HCT116 (cell line): ENCODE results near the gene CR1L. TPM values are rescaled to one million over a fixed set of nuclear protein-coding genes. Genes with fewer than 3 reads are reported as not detected.
"Not testable (repeated sequence)": the region's sequence is repeated elsewhere in the genome, so short reads cannot be mapped to it uniquely, and the experiment has no call there.

Experiments
- ATAC-seq: fragments of 200-7000 bp; cut with Tn5 transposase; 2 replicates; pipeline ENCODE4 v1.9.1; 2020; ENCODE audit warnings: mild to moderate bottlenecking, moderate library complexity
- BruUV-seq: library from RNA; stranded (reverse); fragments of 400-500 nt; replicated peaks from 2 replicates; lab custom pipeline; 2021; lab: Mats Ljungman, UMichigan
- CTCF ChIA-PET: fragments of 300-600 bp; sonication (Branson Sonifier 250); formaldehyde crosslinking; loops from one replicate; lab custom pipeline; 2021; ENCODE audit warnings: antibody characterized with exemption; lab: Charles Lee
- POLR2A ChIA-PET: fragments of 300-600, 350-600 bp; sonication (Branson Sonifier 250); formaldehyde crosslinking; loops from one replicate; lab custom pipeline; 2021; ENCODE audit warnings: antibody characterized with exemption; lab: Charles Lee
- RAD21 ChIA-PET, 2 experiments: fragments of 300-600 bp; sonication (Branson Sonifier 250); formaldehyde crosslinking; loops; one replicate each; lab custom pipeline; 2023; ENCODE audit warnings: low total read pairs in 2 of 2; ENCODE audit not compliant: uncharacterized antibody in 2 of 2, unreplicated experiment in 2 of 2, low non-redundant PET in 1 of 2; lab: Charles Lee
- DNase-seq: peaks from one replicate; pipeline ENCODE4 v3.0.0-alpha.2; 2010; ENCODE audit warnings: low read depth, low spot score
- H2AFZ ChIP-seq: fragments of 200-600 bp; shearing (Covaris generic), sonication (generic); 2 replicates; pipeline ENCODE4 v1.6.1; 2017; ENCODE audit warnings: low read depth, mixed run types, mixed read lengths, antibody characterized with exemption, low read length; ENCODE audit not compliant: poor library complexity, severe bottlenecking
- H3K27ac ChIP-seq: 2 replicates; pipeline ENCODE4 v1.5.1; 2012; ENCODE audit warnings: low read depth, low read length
- H3K27me3 ChIP-seq: fragments of 200-600 bp; sonication (generic); 2 replicates; pipeline ENCODE4 v1.6.1; 2016; ENCODE audit warnings: mixed run types, low read length, mixed read lengths; ENCODE audit not compliant: insufficient read depth
- H3K36me3 ChIP-seq, 2 experiments: fragments of 200-500 bp in 1 of 2; fragments of 200-600 bp in 1 of 2; sonication (Bioruptor generic) in 1 of 2; sonication (generic) in 1 of 2; 2 replicates each; pipeline versions ENCODE4 v1.5.1 to v1.6.1; 2014 to 2016; ENCODE audit warnings: low read length in 2 of 2, inconsistent platforms in 1 of 2, mixed read lengths in 1 of 2, mixed run types in 1 of 2; ENCODE audit not compliant: insufficient read depth in 2 of 2, control insufficient read depth in 1 of 2
- H3K4me1 ChIP-seq, 2 experiments: fragments of 200-600 bp in 1 of 2; sonication (generic) in 1 of 2; 2 replicates each; pipeline versions ENCODE4 v1.5.1 to v1.6.1; 2012 to 2017; ENCODE audit warnings: low read length in 2 of 2, inconsistent platforms in 1 of 2, mild to moderate bottlenecking in 1 of 2, mixed read lengths in 1 of 2, mixed run types in 1 of 2, moderate library complexity in 1 of 2; ENCODE audit not compliant: insufficient read depth in 2 of 2, control insufficient read depth in 1 of 2
- H3K4me2 ChIP-seq: fragments of 200-600 bp; sonication (generic); 2 replicates; pipeline ENCODE4 v1.6.1; 2017; ENCODE audit warnings: mixed run types, low read length, mixed read lengths
- H3K4me3 ChIP-seq, 2 experiments: fragments of 200-600 bp in 1 of 2; sonication (generic) in 1 of 2; replicated peaks in 1 of 2; 2 replicates each; pipeline ENCODE4 v1.5.1; 2011 to 2016; ENCODE audit warnings: low read length in 2 of 2, control low read depth in 1 of 2, low read depth in 1 of 2, mild to moderate bottlenecking in 1 of 2, mixed read lengths in 1 of 2, mixed run types in 1 of 2
- H3K79me2 ChIP-seq: fragments of 200-600 bp; sonication (generic); 2 replicates; pipeline ENCODE4 v1.6.1; 2017; ENCODE audit warnings: mild to moderate bottlenecking, mixed run types, low read length, moderate library complexity, mixed read lengths; ENCODE audit not compliant: insufficient read depth
- H3K9ac ChIP-seq: fragments of 200-600 bp; sonication (generic); 2 replicates; pipeline ENCODE4 v1.6.1; 2016; ENCODE audit warnings: low read length, mixed read lengths
- H3K9me2 ChIP-seq: fragments of 200-600 bp; sonication (generic), shearing (Covaris generic); 2 replicates; pipeline ENCODE4 v1.6.1; 2017; ENCODE audit warnings: mixed run types, mild to moderate bottlenecking, moderate library complexity; ENCODE audit not compliant: insufficient read depth
- H3K9me3 ChIP-seq, 2 experiments: fragments of 200-500 bp in 1 of 2; fragments of 200-600 bp in 1 of 2; sonication (Bioruptor generic) in 1 of 2; sonication (generic) in 1 of 2; 2 replicates each; pipeline ENCODE4 v1.6.1; 2014 to 2017; ENCODE audit warnings: low read length in 2 of 2, mixed read lengths in 2 of 2, inconsistent platforms in 1 of 2, low read depth in 1 of 2, mild to moderate bottlenecking in 1 of 2, mixed run types in 1 of 2, moderate library complexity in 1 of 2; ENCODE audit not compliant: control insufficient read depth in 1 of 2, insufficient read depth in 1 of 2
- H4K20me1 ChIP-seq: fragments of 200-600 bp; sonication (generic), shearing (Covaris generic); 2 replicates; pipeline ENCODE4 v1.6.1; 2017; ENCODE audit warnings: mixed run types, mild to moderate bottlenecking, moderate library complexity; ENCODE audit not compliant: insufficient read depth
- FOSL1 ChIP-seq: IDR thresholded peaks from 2 replicates; pipeline ENCODE4 v1.6.1; 2012; ENCODE audit warnings: low read depth
- JUND ChIP-seq: IDR thresholded peaks from 2 replicates; pipeline ENCODE4 v1.6.1; 2012
- POLR2AphosphoS5 ChIP-seq: IDR thresholded peaks from 2 replicates; pipeline ENCODE4 v1.6.1; 2011; ENCODE audit warnings: mild to moderate bottlenecking, low read depth, low read length, moderate library complexity
- SIN3A ChIP-seq: IDR thresholded peaks from 2 replicates; pipeline ENCODE4 v1.6.1; 2012; ENCODE audit warnings: low read depth
- YY1 ChIP-seq: IDR thresholded peaks from 2 replicates; pipeline ENCODE4 v1.6.1; 2011; ENCODE audit warnings: low read length, low read depth, moderate library complexity, mild to moderate bottlenecking; ENCODE audit not compliant: insufficient replicate concordance; ENCODE audit errors: extremely low read depth
- ZFX ChIP-seq: fragments of 450-650 bp; IDR thresholded peaks from 2 replicates; pipeline ENCODE4 v1.6.1; 2017
- intact Hi-C: fragments of 100-400 bp; cut with micrococcal nuclease; formaldehyde crosslinking; loops from 2 replicates; pipeline ENCODE4 v1.10.0; 2022
- total RNA-seq: library from RNA; stranded (reverse); gene quantifications from one replicate; pipeline ENCODE4 v1.2.1, GENCODE V29; 2021; ENCODE audit not compliant: unreplicated experiment
- TF ChIP-seq, protein P1 (sequence below), 3 experiments: fragments of 200-600 bp in 1 of 3; sonication (generic) in 1 of 3; IDR thresholded peaks in 2 of 3; conservative IDR thresholded peaks in 1 of 3; 2 replicates each; pipeline ENCODE4 v1.5.1; 2012 to 2017; ENCODE audit warnings: low read depth in 2 of 3, low read length in 2 of 3, antibody characterized with exemption in 1 of 3, borderline replicate concordance in 1 of 3, control low read depth in 1 of 3, mild to moderate bottlenecking in 1 of 3, mixed read lengths in 1 of 3, mixed run types in 1 of 3, moderate library complexity in 1 of 3; ENCODE audit not compliant: insufficient read depth in 1 of 3

CR1L gene
- total RNA-seq, 1 experiment from 2014 or later, result 0.15 TPM

DNA sequence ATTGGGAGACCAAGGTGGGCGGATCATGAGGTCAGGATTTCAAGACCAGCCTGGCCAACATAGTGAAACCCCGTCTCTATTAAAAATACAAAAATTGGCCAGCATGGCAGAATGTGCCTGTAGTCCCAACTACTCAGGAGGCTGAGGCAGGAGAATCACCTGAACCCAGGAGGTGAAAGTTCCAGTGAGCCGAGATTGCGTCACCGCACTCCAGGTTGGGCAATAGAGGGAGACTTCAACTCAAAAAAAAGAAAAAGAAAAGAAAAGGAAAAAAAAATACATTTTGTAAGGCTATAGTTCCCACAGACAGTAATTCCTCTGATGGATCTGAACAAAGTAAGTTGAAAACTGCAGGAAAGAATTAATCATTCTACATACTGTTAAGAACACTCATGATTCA lies 58.8 kb downstream of the CR1L start:
- no peak overlapping the region for H2AFZ ChIP-seq
- no peak overlapping the region for H3K4me3 ChIP-seq
- no peak overlapping the region for H3K4me2 ChIP-seq
- RAD21 ChIA-PET, result no interaction called here
- H3K36me3 ChIP-seq, result no peaks in the 10 kb centered on the region
- BruUV-seq, result no TSS peak
- ATAC-seq (no peak), DNase-seq (no peak)
- H4K20me1 ChIP-seq, result no peaks in the 10 kb centered on the region
- POLR2A ChIA-PET, result no interaction called here
- no peak overlapping the region for H3K27ac ChIP-seq
- H3K9me3 ChIP-seq, result no peaks in the 10 kb centered on the region
- no peak overlapping the region for H3K9ac ChIP-seq
- no peaks in the 10 kb centered on the region for H3K79me2 ChIP-seq
- H3K27me3 ChIP-seq, result no peaks in the 10 kb centered on the region
- H3K4me1 ChIP-seq, result peaks cover 6 to 18% of the 10 kb centered on the region in 2 experiments; a peak in 3 of 4 replicates
- no peaks in the 10 kb centered on the region for H3K9me2 ChIP-seq
- TF ChIP-seq JUND, result no peak
- TF ChIP-seq SIN3A, result no peak
- no peak for TF ChIP-seq POLR2AphosphoS5
- TF ChIP-seq FOSL1, result no peak
- TF ChIP-seq, protein P1, sequence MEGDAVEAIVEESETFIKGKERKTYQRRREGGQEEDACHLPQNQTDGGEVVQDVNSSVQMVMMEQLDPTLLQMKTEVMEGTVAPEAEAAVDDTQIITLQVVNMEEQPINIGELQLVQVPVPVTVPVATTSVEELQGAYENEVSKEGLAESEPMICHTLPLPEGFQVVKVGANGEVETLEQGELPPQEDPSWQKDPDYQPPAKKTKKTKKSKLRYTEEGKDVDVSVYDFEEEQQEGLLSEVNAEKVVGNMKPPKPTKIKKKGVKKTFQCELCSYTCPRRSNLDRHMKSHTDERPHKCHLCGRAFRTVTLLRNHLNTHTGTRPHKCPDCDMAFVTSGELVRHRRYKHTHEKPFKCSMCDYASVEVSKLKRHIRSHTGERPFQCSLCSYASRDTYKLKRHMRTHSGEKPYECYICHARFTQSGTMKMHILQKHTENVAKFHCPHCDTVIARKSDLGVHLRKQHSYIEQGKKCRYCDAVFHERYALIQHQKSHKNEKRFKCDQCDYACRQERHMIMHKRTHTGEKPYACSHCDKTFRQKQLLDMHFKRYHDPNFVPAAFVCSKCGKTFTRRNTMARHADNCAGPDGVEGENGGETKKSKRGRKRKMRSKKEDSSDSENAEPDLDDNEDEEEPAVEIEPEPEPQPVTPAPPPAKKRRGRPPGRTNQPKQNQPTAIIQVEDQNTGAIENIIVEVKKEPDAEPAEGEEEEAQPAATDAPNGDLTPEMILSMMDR (IDR thresholded peaks at IDR 0.05 in 2 of 3, conservative IDR thresholded peaks at IDR 0.05 in 1 of 3; ENCODE audit: borderline replicate concordance in 1 of 3, insufficient read depth in 1 of 3, low read depth in 2 of 3, low read length in 2 of 3), result no peak
- no peak for TF ChIP-seq YY1
- no peak for TF ChIP-seq ZFX
- intact Hi-C loops, result no loop called here
- CTCF ChIA-PET, result no interaction called here

- CTCF ChIA-PET, result interaction anchor here (2.2 kb wide), 1 partner anchor 10 kb away, joined by 7 read pairs; no protein-coding TSS in a partner anchor
- H3K27ac ChIP-seq, H3K9ac ChIP-seq, DNase-seq, H3K9me2 ChIP-seq, H4K20me1 ChIP-seq, ATAC-seq, RAD21 ChIA-PET, H3K4me3 ChIP-seq, H3K36me3 ChIP-seq, POLR2A ChIA-PET, H3K79me2 ChIP-seq, H3K9me3 ChIP-seq, H3K27me3 ChIP-seq, BruUV-seq: not testable (repeated sequence)
- Histone ChIP-seq H3K4me1 (peaks cover 6 to 19% of the 10 kb centered on the region in 2 experiments; a peak in 3 of 4 replicates), H3K4me2 (peak overlapping the region; percentile 48; the same call in 1 of the 2 replicates), H2AFZ (peak overlapping the region; percentile 5)
- intact Hi-C loops, result loop anchor here (2.0 kb wide), 1 partner anchor 45 kb away; the partner anchor contains the start of gene CD46
Observed at GRCh38 chr1:207708004-207708403, 63.1 kb downstream of the CR1L start.
